H1 (cell line): ENCODE data around the gene SCN4A. TPM values are rescaled to one million over a fixed set of nuclear protein-coding genes. Genes with fewer than 3 reads are reported as not detected.

ENCODE experiments used
- CTCF ChIA-PET: fragments of 300-600 bp; sonication (Branson Sonifier 250); formaldehyde crosslinking; loops from one replicate; lab custom pipeline; 2021; ENCODE audit not compliant: partially characterized antibody; lab: Charles Lee
- POLR2A ChIA-PET: fragments of 300-600 bp; sonication (Branson Sonifier 250); formaldehyde crosslinking; loops from one replicate; lab custom pipeline; 2021; ENCODE audit warnings: inconsistent platforms; ENCODE audit not compliant: partially characterized antibody; lab: Charles Lee
- DNase-seq, 2 experiments: peaks; one replicate each; pipeline versions ENCODE4 v3.0.0 to v3.0.0-alpha.2; 2010 to 2022; ENCODE audit warnings: low spot score in 2 of 2, low read depth in 1 of 2, mixed read lengths in 1 of 2
- FAIRE-seq: peaks from 2 replicates; lab custom pipeline; 2011; peaks lifted over from hg19 to GRCh38; lab: Jason Lieb, UNC
- H2AFZ ChIP-seq: 2 replicates; pipeline ENCODE4 v1.8.1; 2012; ENCODE audit warnings: low read length, inconsistent platforms
- H2AK5ac ChIP-seq: 2 replicates; pipeline ENCODE4 v1.6.1; 2013; ENCODE audit warnings: low read depth, low read length
- H2BK120ac ChIP-seq: replicated peaks from 2 replicates; pipeline ENCODE3; 2013; ENCODE audit warnings: low read depth, low read length, inconsistent platforms
- H2BK12ac ChIP-seq: 2 replicates; pipeline ENCODE4 v1.6.1; 2013; ENCODE audit warnings: low read depth, low read length
- H2BK15ac ChIP-seq: 2 replicates; pipeline ENCODE4 v1.6.1; 2013; ENCODE audit warnings: low read length
- H2BK20ac ChIP-seq: 2 replicates; pipeline ENCODE4 v1.6.1; 2013; ENCODE audit warnings: low read length
- H2BK5ac ChIP-seq: 2 replicates; pipeline ENCODE4 v1.6.1; 2013; ENCODE audit warnings: low read depth, low read length
- H3K14ac ChIP-seq: 2 replicates; pipeline ENCODE4 v1.6.1; 2013; ENCODE audit warnings: inconsistent platforms; ENCODE audit not compliant: insufficient read length
- H3K18ac ChIP-seq: 2 replicates; pipeline ENCODE4 v1.6.1; 2013; ENCODE audit warnings: low read length; ENCODE audit errors: extremely low read depth
- H3K23ac ChIP-seq: 2 replicates; pipeline ENCODE4 v1.6.1; 2013; ENCODE audit warnings: inconsistent platforms; ENCODE audit not compliant: insufficient read length
- H3K23me2 ChIP-seq: 2 replicates; pipeline ENCODE4 v1.6.1; 2013; ENCODE audit warnings: low read depth, low read length
- H3K27ac ChIP-seq: 2 replicates; pipeline ENCODE4 v1.6.1; 2011; ENCODE audit warnings: low read depth, low read length, inconsistent platforms
- H3K27me3 ChIP-seq, 4 experiments: replicated peaks in 1 of 4; 1 replicate in 1 of 4; 2 replicates in 3 of 4; pipeline versions ENCODE4 v1.6.1 to v1.8.1; 2011 to 2013; ENCODE audit warnings: low read length in 3 of 4, mild to moderate bottlenecking in 3 of 4, inconsistent platforms in 2 of 4, mixed read lengths in 2 of 4, moderate library complexity in 1 of 4; ENCODE audit not compliant: control insufficient read depth in 3 of 4, insufficient read depth in 3 of 4; ENCODE audit errors: extremely low read depth in 1 of 4
- H3K36me3 ChIP-seq, 4 experiments: 2 replicates each; pipeline versions ENCODE4 v1.6.1 to v1.8.1; 2011 to 2013; ENCODE audit warnings: mild to moderate bottlenecking in 4 of 4, low read length in 3 of 4, moderate library complexity in 2 of 4, control low read depth in 1 of 4, inconsistent platforms in 1 of 4; ENCODE audit not compliant: insufficient read depth in 4 of 4, control insufficient read depth in 2 of 4
- H3K4ac ChIP-seq: replicated peaks from 2 replicates; pipeline ENCODE3; 2013; ENCODE audit warnings: low read length, low read depth, mixed read lengths, inconsistent platforms; ENCODE audit not compliant: insufficient read length
- H3K4me1 ChIP-seq, 4 experiments: replicated peaks in 1 of 4; 1 replicate in 1 of 4; 2 replicates in 3 of 4; pipeline versions ENCODE4 v1.6.1 to v1.8.1; 2011 to 2013; ENCODE audit warnings: low read length in 3 of 4, inconsistent platforms in 2 of 4, mixed read lengths in 1 of 4; ENCODE audit not compliant: insufficient read depth in 4 of 4, control insufficient read depth in 3 of 4
- H3K4me2 ChIP-seq, 2 experiments: 2 replicates each; pipeline versions ENCODE4 v1.6.1 to v1.8.1; 2011 to 2013; ENCODE audit warnings: low read depth in 2 of 2, low read length in 2 of 2, control low read depth in 1 of 2, inconsistent platforms in 1 of 2, mild to moderate bottlenecking in 1 of 2; ENCODE audit not compliant: insufficient read depth in 1 of 2
- H3K4me3 ChIP-seq, 4 experiments: fragments of 200-600, 300-600 bp in 1 of 4; sonication (generic), shearing (Covaris generic), sonication (Bioruptor Twin) in 1 of 4; 2 replicates each; pipeline versions ENCODE4 v1.5.1 to v1.8.1; 2011 to 2016; ENCODE audit warnings: low read length in 4 of 4, low read depth in 3 of 4, control low read depth in 2 of 4, inconsistent platforms in 2 of 4, mild to moderate bottlenecking in 2 of 4, mixed read lengths in 1 of 4, moderate library complexity in 1 of 4; ENCODE audit not compliant: insufficient read depth in 2 of 4; ENCODE audit errors: extremely low read depth in 1 of 4
- H3K56ac ChIP-seq: replicated peaks from 2 replicates; pipeline ENCODE3; 2013; ENCODE audit warnings: low read depth, mild to moderate bottlenecking, mixed read lengths, low read length, inconsistent platforms; ENCODE audit not compliant: insufficient read length
- H3K79me1 ChIP-seq: 2 replicates; pipeline ENCODE4 v1.6.1; 2013; ENCODE audit warnings: low read depth, low read length, control low read depth
- H3K79me2 ChIP-seq, 2 experiments: 2 replicates each; pipeline versions ENCODE4 v1.6.1 to v1.8.1; 2012 to 2013; ENCODE audit warnings: low read length in 2 of 2, mild to moderate bottlenecking in 2 of 2, inconsistent platforms in 1 of 2; ENCODE audit not compliant: insufficient read depth in 2 of 2, control insufficient read depth in 1 of 2
- H3K9ac ChIP-seq, 4 experiments: replicated peaks in 1 of 4; 1 replicate in 1 of 4; 2 replicates in 3 of 4; pipeline versions ENCODE4 v1.6.1 to v1.8.1; 2011 to 2013; ENCODE audit warnings: low read depth in 3 of 4, low read length in 3 of 4, control low read depth in 2 of 4, mild to moderate bottlenecking in 2 of 4, moderate library complexity in 2 of 4, inconsistent platforms in 1 of 4; ENCODE audit errors: extremely low read depth in 1 of 4
- H3K9me3 ChIP-seq, 2 experiments: 2 replicates each; pipeline versions ENCODE4 v1.6.1 to v1.8.1; 2012 to 2013; ENCODE audit warnings: mild to moderate bottlenecking in 2 of 2, moderate library complexity in 2 of 2, control low read depth in 1 of 2, inconsistent platforms in 1 of 2, low read depth in 1 of 2, low read length in 1 of 2, mixed read lengths in 1 of 2; ENCODE audit not compliant: insufficient read depth in 2 of 2
- H4K20me1 ChIP-seq, 2 experiments: replicated peaks in 1 of 2; 2 replicates each; pipeline versions ENCODE3 to v1.8.1; 2011 to 2013; ENCODE audit warnings: inconsistent platforms in 2 of 2, low read length in 2 of 2, mild to moderate bottlenecking in 1 of 2; ENCODE audit not compliant: insufficient read depth in 2 of 2, control insufficient read depth in 1 of 2
- H4K5ac ChIP-seq: 2 replicates; pipeline ENCODE4 v1.6.1; 2013; ENCODE audit warnings: low read length, low read depth, mixed read lengths, inconsistent platforms; ENCODE audit not compliant: insufficient read length
- H4K8ac ChIP-seq: 2 replicates; pipeline ENCODE4 v1.8.0; 2013; ENCODE audit warnings: mild to moderate bottlenecking, moderate library complexity, low read length, inconsistent platforms; ENCODE audit not compliant: insufficient read depth; ENCODE audit errors: extremely low read depth
- H4K91ac ChIP-seq: replicated peaks from 2 replicates; pipeline ENCODE3; 2013; ENCODE audit warnings: low read length, mixed read lengths, inconsistent platforms; ENCODE audit not compliant: insufficient read length
- BCL11A ChIP-seq, 2 experiments: IDR thresholded peaks; one replicate each; pipeline ENCODE4 v1.6.1; 2011; ENCODE audit warnings: low read depth in 2 of 2, low read length in 2 of 2, mild to moderate bottlenecking in 2 of 2
- CREB1 ChIP-seq: IDR thresholded peaks from 2 replicates; pipeline ENCODE4 v1.6.1; 2012; ENCODE audit warnings: inconsistent platforms
- NANOG ChIP-seq: IDR thresholded peaks from 2 replicates; pipeline ENCODE4 v1.6.1; 2011; ENCODE audit warnings: low read length, low read depth, mild to moderate bottlenecking, inconsistent platforms; ENCODE audit not compliant: insufficient read depth, poor library complexity, severe bottlenecking
- TAF1 ChIP-seq: IDR thresholded peaks from 2 replicates; pipeline ENCODE4 v1.6.1; 2011; ENCODE audit warnings: mild to moderate bottlenecking, low read depth, low read length
- WGBS, 2 experiments: shearing (Covaris generic) in 1 of 2; methylation state at CpG; one replicate each; pipeline versions ENCODE4 v1.1.6 to v1.1.7; 2013 to 2015; ENCODE audit warnings: low lambda C conversion rate in 2 of 2, mixed read lengths in 2 of 2, inconsistent platforms in 1 of 2, low coverage in 1 of 2, missing lambda C conversion rate in 1 of 2; ENCODE audit not compliant: insufficient replicate concordance in 2 of 2, insufficient coverage in 1 of 2, insufficient read length in 1 of 2; ENCODE audit errors: extremely low coverage in 1 of 2, missing lambda C conversion rate in 1 of 2; 5-methylcytosine and 5-hydroxymethylcytosine counted together
- polyA plus RNA-seq, 7 experiments: library from polyadenylated mRNA; depleted of rRNA in 3 of 7; stranded (reverse) in 5 of 7; unstranded in 2 of 7; fragments of >200 nt in 5 of 7; fragments of 200-250 nt in 2 of 7; gene quantifications; 1 replicate in 5 of 7; 2 replicates in 1 of 7; 4 replicates in 1 of 7; pipeline versions ENCODE4 v1.2.1 to v1.2.3, GENCODE V29; 2011 to 2013; ENCODE audit warnings: missing spikeins in 2 of 7, mixed read lengths in 2 of 7
- total RNA-seq: library from RNA; stranded (reverse); fragmentation: NEBNext Ultra II Directional; extraction: Animal tissue kit (Norgen Biotek cat#: 25700); gene quantifications from 2 replicates; pipeline ENCODE4 v1.2.1, GENCODE V29; 2021

Gene SCN4A
- total and polyA plus RNA-seq, 2 of the 8 experiments (the other 6 are each of a cell fraction or from before 2014, with no cell fraction given) = 5.0 to 8.5 TPM

DNA sequence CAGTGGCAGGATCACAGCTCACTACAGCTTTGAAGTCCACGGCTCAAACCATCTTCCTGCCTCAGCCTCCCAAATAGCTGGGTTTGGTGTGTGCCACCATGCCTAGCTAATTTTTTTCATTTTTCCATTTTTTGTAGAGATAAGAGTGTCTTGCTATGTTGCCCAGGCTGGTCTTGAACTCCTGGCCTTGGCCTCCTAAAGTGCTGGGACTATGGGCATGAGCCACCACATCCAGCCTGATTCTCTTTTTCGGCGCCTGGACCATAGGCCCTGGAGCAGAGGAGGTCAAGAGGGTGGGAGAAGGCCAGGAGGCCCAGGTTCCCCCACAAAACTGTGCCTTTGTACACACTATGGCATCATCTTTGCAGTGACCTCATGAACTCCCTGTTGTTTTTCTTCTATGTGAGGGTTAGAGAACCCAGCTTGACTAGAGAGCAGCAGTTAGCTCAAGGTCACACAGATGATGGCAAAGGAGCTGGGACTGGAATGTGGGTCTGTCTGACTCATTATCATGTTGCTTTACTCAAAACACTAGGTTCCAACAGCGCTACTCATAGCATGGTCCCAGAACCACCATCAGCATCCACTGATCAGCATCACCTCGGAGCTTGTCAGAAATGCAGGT, 16.3 kb downstream of the SCN4A start:
- Histone ChIP-seq H3K4me3 (no peak overlapping the region), H3K27me3 (no peaks in the 10 kb centered on the region), H3K79me1 (0 out of 2 replicates have a peak, but pooled peaks cover 2% of the 10 kb centered on the region), H3K4me1 (peaks cover 0 to 10% (median 5%) of the 10 kb centered on the region in 4 experiments; a peak in 6 of 7 replicates), H4K91ac (no peak overlapping the region), H3K36me3 (peaks cover 0 to 3% (median 0%) of the 10 kb centered on the region in 4 experiments; a peak in 1 of 8 replicates), H3K56ac (no peak overlapping the region), H3K27ac (no peak overlapping the region), H3K9me3 (no peaks in the 10 kb centered on the region), H3K9ac (no peak overlapping the region), H4K5ac (no peak overlapping the region), H2BK12ac (no peak overlapping the region), H4K8ac (no peak overlapping the region), H3K4ac (no peak overlapping the region), H2BK5ac (no peak overlapping the region), H3K4me2 (no peak overlapping the region), H3K18ac (no peak overlapping the region), H2BK15ac (no peak overlapping the region), H2BK20ac (no peak overlapping the region), H2BK120ac (no peak overlapping the region), H4K20me1 (peaks cover 0 to 9% of the 10 kb centered on the region in 2 experiments), H3K23ac (no peak overlapping the region), H3K14ac (no peak overlapping the region), H2AFZ (no peak overlapping the region), H3K79me2 (no peaks in the 10 kb centered on the region), H2AK5ac (no peak overlapping the region), H3K23me2 (peaks cover 8% of the 10 kb centered on the region)
- ChIA-PET POLR2A (interaction anchor here (0.9 to 1.1 kb wide), 2 partner anchors 9 to 10 kb away, joined by 3 read pairs; no protein-coding TSS in a partner anchor), CTCF (interaction anchor here (0.6 to 14.4 kb wide), 11 partner anchors 10 to 124 kb away, joined by 3 to 270 read pairs (median 4); partner anchors contain the start of genes CSHL1, GH1, GH2 and ICAM2)
- no peak for FAIRE-seq
- DNase-seq = no peak
- WGBS, 2 experiments = 82% methylated on average over 5 of the region's 5 CpGs; no CpG with 5 or more reads in 1 of the 2 experiments
- TF ChIP-seq TAF1 = no peak
- TF ChIP-seq NANOG = no peak
- no peak for TF ChIP-seq BCL11A (IDR thresholded peaks at IDR 0.05; ENCODE audit: low read depth in 2 of 2, low read length in 2 of 2)
- no peak for TF ChIP-seq CREB1
